ENCODE results near the gene ASB5. TPM values are rescaled to one million over a fixed set of nuclear protein-coding genes. Genes with fewer than 3 reads are reported as not detected.
"Not testable (repeated sequence)": the region's sequence is repeated elsewhere in the genome, so short reads cannot be mapped to it uniquely, and the experiment has no call there.

Gene ASB5
- total RNA-seq, 1 experiment from 2014 or later = 0.57 TPM

- DNase-seq (ENCODE audit: low read depth) = no peak
These were observed 46.9 kb downstream of the ASB5 start for GRCh38 chr4:176222149-176222548.

GRCh38 chr4:176217510-176217909 lies 51.5 kb downstream of the ASB5 start:
- no peak for DNase-seq (ENCODE audit: low read depth)

GRCh38 chr4:176212351-176212750 lies 56.7 kb downstream of the ASB5 start:
- not testable (repeated sequence) for DNase-seq (ENCODE audit: low read depth)

GRCh38 chr4:176210579-176211296 lies 58.3 kb downstream of the ASB5 start:
- no peak for DNase-seq (ENCODE audit: low read depth)

GRCh38 chr4:176210101-176210500 lies 58.9 kb downstream of the ASB5 start:
- DNase-seq (ENCODE audit: low read depth) = no peak

- DNase-seq (ENCODE audit: low read depth) = no peak
These were observed 59.5 kb downstream of the ASB5 start for GRCh38 chr4:176209535-176209934.

- peak; percentile 28 for DNase-seq (ENCODE audit: low read depth)
These were observed 61.2 kb downstream of the ASB5 start for GRCh38 chr4:176207839-176208238.

GRCh38 chr4:176205299-176205698 lies 63.7 kb downstream of the ASB5 start:
- no peak for DNase-seq (ENCODE audit: low read depth)

- no peak for DNase-seq (ENCODE audit: low read depth)
These were observed 70.6 kb downstream of the ASB5 start for GRCh38 chr4:176198316-176198903.

GRCh38 chr4:176195184-176195978 lies 73.6 kb downstream of the ASB5 start, which contains the start of gene SPATA4:
SPATA4 (minus strand) TSS chr4:176195585; CDS start chr4:176195562, 23 bp downstream.
- peak; percentile 90 for DNase-seq (ENCODE audit: low read depth)

- peak; percentile 73 for DNase-seq (ENCODE audit: low read depth)
These were observed 75.1 kb downstream of the ASB5 start for GRCh38 chr4:176193938-176194337.

- DNase-seq (ENCODE audit: low read depth) = peak; percentile 28
These were observed 75.9 kb downstream of the ASB5 start for GRCh38 chr4:176193126-176193525.

- peak; percentile 68 for DNase-seq (ENCODE audit: low read depth)
These were observed 77.0 kb downstream of the ASB5 start for GRCh38 chr4:176191974-176192373.

GRCh38 chr4:176189891-176190795 lies 78.9 kb downstream of the ASB5 start:
- DNase-seq (ENCODE audit: low read depth) = no peak

- no peak for DNase-seq (ENCODE audit: low read depth)
These were observed 80.4 kb downstream of the ASB5 start for GRCh38 chr4:176188654-176189053.

- peak; percentile 21 for DNase-seq (ENCODE audit: low read depth)
These were observed 81.4 kb downstream of the ASB5 start for GRCh38 chr4:176187624-176188023.

- DNase-seq (ENCODE audit: low read depth) = no peak
These were observed 82.2 kb downstream of the ASB5 start for GRCh38 chr4:176186671-176187395.

GRCh38 chr4:176186067-176186466 lies 83.0 kb downstream of the ASB5 start:
- DNase-seq (ENCODE audit: low read depth) = no peak

- no peak for DNase-seq (ENCODE audit: low read depth)
These were observed 84.0 kb downstream of the ASB5 start for GRCh38 chr4:176185051-176185450.
